Measurements from ENCODE around the gene GRIN3A. TPM values are rescaled to one million over a fixed set of nuclear protein-coding genes. Genes with fewer than 3 reads are reported as not detected.

Gene GRIN3A
- total RNA-seq, 4 donors from 2014 or later = under 0.01 to 0.69 (median 0.41) TPM

DNA sequence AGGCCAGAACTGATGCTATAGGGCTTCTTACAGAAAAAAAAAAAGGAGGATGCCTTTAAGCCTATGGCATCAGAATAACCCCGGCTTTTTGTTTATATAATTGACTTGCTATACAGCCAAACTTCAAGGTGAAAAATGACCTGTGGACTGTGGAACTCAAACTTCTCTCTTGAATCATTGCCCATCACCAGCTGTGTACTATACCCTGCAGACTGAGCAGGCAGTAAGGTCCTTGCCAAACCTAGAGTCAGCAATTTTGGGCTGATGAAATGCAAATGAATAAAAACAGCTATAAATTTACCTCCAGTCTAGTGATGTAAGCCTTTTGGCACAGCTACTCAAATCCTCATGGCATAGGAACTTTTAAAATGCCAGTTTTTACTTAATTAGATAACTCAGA is 99.1 kb downstream of the GRIN3A start:
- Histone ChIP-seq H3K27me3 (no peaks in the 10 kb centered on the region), H3K4me3 (no peak overlapping the region), H3K4me1 (no peaks in the 10 kb centered on the region), H3K27ac (no peak overlapping the region), H3K9me3 (peaks cover 0 to 6% (median 0%) of the 10 kb centered on the region in 3 donors), H3K36me3 (no peaks in the 10 kb centered on the region)
- WGBS, 2 donors (ENCODE audit: low coverage in 1 of 2) = 29% methylated on average over 1 of the region's 1 CpG
- TF ChIP-seq, protein P1, sequence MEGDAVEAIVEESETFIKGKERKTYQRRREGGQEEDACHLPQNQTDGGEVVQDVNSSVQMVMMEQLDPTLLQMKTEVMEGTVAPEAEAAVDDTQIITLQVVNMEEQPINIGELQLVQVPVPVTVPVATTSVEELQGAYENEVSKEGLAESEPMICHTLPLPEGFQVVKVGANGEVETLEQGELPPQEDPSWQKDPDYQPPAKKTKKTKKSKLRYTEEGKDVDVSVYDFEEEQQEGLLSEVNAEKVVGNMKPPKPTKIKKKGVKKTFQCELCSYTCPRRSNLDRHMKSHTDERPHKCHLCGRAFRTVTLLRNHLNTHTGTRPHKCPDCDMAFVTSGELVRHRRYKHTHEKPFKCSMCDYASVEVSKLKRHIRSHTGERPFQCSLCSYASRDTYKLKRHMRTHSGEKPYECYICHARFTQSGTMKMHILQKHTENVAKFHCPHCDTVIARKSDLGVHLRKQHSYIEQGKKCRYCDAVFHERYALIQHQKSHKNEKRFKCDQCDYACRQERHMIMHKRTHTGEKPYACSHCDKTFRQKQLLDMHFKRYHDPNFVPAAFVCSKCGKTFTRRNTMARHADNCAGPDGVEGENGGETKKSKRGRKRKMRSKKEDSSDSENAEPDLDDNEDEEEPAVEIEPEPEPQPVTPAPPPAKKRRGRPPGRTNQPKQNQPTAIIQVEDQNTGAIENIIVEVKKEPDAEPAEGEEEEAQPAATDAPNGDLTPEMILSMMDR (IDR thresholded peaks at IDR 0.05) = no peak
- no peak for TF ChIP-seq POLR2A (IDR thresholded peaks at IDR 0.05)
- TF ChIP-seq POLR2AphosphoS5 (IDR thresholded peaks at IDR 0.05) = no peak
- TF ChIP-seq EP300 (IDR thresholded peaks at IDR 0.05) = no peak
- ATAC-seq = no peak

DNA sequence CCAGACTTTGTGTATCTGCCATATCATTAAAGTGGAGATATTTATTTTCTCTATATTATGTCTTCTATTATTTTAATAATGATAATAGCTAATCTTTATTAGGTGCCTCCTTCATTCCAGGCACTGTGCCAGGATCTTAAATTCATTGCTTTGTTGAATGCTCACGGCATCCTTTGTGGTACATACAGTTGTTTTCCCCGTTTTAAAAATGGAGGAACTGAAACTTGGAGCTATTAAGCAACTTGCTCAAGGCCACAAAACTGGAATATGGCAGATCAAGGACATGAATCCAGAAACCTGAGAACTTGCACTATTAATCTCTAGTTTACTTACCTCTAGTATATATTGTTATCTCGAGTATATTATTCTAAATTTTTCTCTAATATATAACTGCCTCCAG is 102.2 kb downstream of the GRIN3A start:
- Histone ChIP-seq H3K4me1 (no peaks in the 10 kb centered on the region), H3K27ac (no peak overlapping the region), H3K4me3 (no peak overlapping the region), H3K36me3 (no peaks in the 10 kb centered on the region), H3K27me3 (no peaks in the 10 kb centered on the region), H3K9me3 (no peaks in the 10 kb centered on the region)
- no peak for ATAC-seq
- TF ChIP-seq POLR2AphosphoS5 (IDR thresholded peaks at IDR 0.05) = no peak
- TF ChIP-seq, protein P1 (IDR thresholded peaks at IDR 0.05) = no peak
- no peak for TF ChIP-seq POLR2A (IDR thresholded peaks at IDR 0.05)
- no peak for TF ChIP-seq EP300 (IDR thresholded peaks at IDR 0.05)
- WGBS, 2 donors (ENCODE audit: low coverage in 1 of 2) = 49 to 84% methylated on average over 2 to 3 of the region's 3 CpGs

DNA sequence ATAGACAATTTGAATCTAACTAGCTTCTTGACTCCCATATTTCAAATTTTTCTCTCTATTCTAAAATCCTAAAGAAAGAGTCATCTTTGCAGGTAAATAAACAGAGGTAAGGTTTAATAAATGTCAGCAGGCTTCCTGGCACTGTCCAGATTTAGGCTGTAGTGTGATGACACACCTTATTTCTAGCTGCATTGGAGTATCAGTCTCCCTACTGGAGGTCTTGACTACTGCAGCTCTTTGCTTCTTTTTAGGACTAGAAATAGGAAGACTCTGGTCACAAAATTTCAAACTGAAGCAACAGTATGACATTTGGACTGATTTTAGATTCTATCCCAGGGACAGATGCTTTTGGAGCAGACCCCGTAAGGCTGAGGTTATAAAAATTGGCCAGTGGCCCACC is 103.0 kb downstream of the GRIN3A start:
- ATAC-seq = no peak
- Histone ChIP-seq H3K36me3 (no peaks in the 10 kb centered on the region), H3K4me1 (no peaks in the 10 kb centered on the region), H3K27me3 (no peaks in the 10 kb centered on the region), H3K9me3 (no peaks in the 10 kb centered on the region), H3K4me3 (no peak overlapping the region), H3K27ac (no peak overlapping the region)
- 67 to 83% methylated on average over 1 of the region's 1 CpG for WGBS, 2 donors (ENCODE audit: low coverage in 1 of 2)
- TF ChIP-seq POLR2AphosphoS5 (IDR thresholded peaks at IDR 0.05) (no peak), EP300 (IDR thresholded peaks at IDR 0.05) (no peak), POLR2A (IDR thresholded peaks at IDR 0.05) (no peak)
- TF ChIP-seq, protein P1 (IDR thresholded peaks at IDR 0.05) = no peak

DNA sequence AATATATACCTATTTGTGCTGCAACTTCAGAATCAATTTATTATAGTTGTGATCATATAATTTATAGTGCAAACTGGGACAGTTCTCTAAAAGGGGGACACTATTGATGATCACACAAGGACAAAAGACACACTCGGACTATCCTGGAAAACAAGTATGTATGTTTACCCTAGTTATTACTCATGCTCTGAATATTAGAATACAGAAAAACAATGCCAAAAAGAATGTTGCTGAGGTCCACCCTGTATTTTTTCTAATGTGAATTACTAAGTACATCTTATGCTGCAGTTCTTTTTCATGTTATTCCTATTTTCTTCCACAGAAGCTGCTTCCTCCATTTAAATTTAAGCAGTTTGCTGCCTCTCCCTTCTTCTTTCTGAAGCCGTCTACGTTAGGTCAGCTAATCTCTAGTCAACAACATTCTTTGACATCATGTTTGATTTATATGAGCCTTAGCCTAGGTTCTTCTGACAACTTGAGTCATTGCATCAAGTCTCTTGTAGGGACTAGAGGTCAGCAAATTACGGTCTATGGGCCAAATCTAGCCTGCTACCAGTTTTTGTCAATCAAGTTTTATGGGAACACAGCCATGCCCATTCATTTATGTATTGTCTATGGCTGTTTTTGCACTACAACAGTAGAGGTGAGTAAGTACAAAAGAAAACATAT is 103.6 kb downstream of the GRIN3A start:
- no peak for ATAC-seq
- TF ChIP-seq POLR2AphosphoS5 (IDR thresholded peaks at IDR 0.05) (no peak), POLR2A (IDR thresholded peaks at IDR 0.05) (no peak), EP300 (IDR thresholded peaks at IDR 0.05) (no peak)
- TF ChIP-seq, protein P1 (IDR thresholded peaks at IDR 0.05) = no peak
- no peaks in the 10 kb centered on the region for H3K4me1 ChIP-seq
- 39 to 71% methylated on average over 4 of the region's 4 CpGs for WGBS, 2 donors (ENCODE audit: low coverage in 1 of 2)
- H3K9me3 ChIP-seq = no peaks in the 10 kb centered on the region
- no peaks in the 10 kb centered on the region for H3K27me3 ChIP-seq
- no peak overlapping the region for H3K4me3 ChIP-seq
- no peak overlapping the region for H3K27ac ChIP-seq
- H3K36me3 ChIP-seq = no peaks in the 10 kb centered on the region

DNA sequence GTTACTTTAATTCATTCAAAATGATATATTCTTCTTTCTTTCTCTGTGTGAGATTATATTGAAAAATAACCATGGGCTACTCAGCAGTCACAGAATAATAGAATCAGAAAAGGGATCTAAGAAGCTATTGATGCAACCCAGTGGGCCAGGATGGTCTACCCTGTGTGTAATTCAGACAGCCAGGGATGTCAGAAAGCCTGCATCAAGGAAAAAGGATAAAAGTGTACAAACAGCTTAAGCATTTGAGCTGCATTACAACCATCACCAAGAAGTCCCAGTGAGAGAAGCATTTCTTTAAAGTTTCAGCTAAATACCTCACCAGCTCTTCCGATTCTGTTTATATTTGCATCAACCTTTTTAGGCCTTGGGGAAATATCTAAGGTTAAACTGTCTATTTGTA is 105.8 kb downstream of the GRIN3A start:
- Histone ChIP-seq H3K4me1 (no peaks in the 10 kb centered on the region), H3K27me3 (no peaks in the 10 kb centered on the region), H3K27ac (no peak overlapping the region), H3K9me3 (no peaks in the 10 kb centered on the region), H3K36me3 (no peaks in the 10 kb centered on the region), H3K4me3 (no peak overlapping the region)
- ATAC-seq = no peak
- WGBS, 2 donors (ENCODE audit: low coverage in 1 of 2) = 55 to 75% methylated on average over 1 of the region's 1 CpG
- TF ChIP-seq POLR2AphosphoS5 (IDR thresholded peaks at IDR 0.05) (no peak), POLR2A (IDR thresholded peaks at IDR 0.05) (no peak), EP300 (IDR thresholded peaks at IDR 0.05) (no peak)
- TF ChIP-seq, protein P1 (IDR thresholded peaks at IDR 0.05) = no peak
